Measurements from ENCODE around the gene ZNF837. TPM values are rescaled to one million over a fixed set of nuclear protein-coding genes. Genes with fewer than 3 reads are reported as not detected.

ZNF837 gene
- total RNA-seq, 1 experiment from 2014 or later, result 1.6 TPM

GRCh38 chr19:58368561-58369360, 12.1 kb downstream of the ZNF837 start:
- no peak for DNase-seq (ENCODE audit: low read depth, low spot score)
- H3K36me3 ChIP-seq (ENCODE audit: control insufficient read depth, insufficient read depth, low read length), result no peaks in the 10 kb centered on the region
- TF ChIP-seq, protein P1, sequence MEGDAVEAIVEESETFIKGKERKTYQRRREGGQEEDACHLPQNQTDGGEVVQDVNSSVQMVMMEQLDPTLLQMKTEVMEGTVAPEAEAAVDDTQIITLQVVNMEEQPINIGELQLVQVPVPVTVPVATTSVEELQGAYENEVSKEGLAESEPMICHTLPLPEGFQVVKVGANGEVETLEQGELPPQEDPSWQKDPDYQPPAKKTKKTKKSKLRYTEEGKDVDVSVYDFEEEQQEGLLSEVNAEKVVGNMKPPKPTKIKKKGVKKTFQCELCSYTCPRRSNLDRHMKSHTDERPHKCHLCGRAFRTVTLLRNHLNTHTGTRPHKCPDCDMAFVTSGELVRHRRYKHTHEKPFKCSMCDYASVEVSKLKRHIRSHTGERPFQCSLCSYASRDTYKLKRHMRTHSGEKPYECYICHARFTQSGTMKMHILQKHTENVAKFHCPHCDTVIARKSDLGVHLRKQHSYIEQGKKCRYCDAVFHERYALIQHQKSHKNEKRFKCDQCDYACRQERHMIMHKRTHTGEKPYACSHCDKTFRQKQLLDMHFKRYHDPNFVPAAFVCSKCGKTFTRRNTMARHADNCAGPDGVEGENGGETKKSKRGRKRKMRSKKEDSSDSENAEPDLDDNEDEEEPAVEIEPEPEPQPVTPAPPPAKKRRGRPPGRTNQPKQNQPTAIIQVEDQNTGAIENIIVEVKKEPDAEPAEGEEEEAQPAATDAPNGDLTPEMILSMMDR (IDR thresholded peaks at IDR 0.05), result no peak
- no peak for TF ChIP-seq SIN3A (IDR thresholded peaks at IDR 0.05; ENCODE audit: borderline replicate concordance, insufficient read depth, low read depth, low read length)
- no peak for TF ChIP-seq TCF7L2 (IDR thresholded peaks at IDR 0.05; ENCODE audit: low read depth, low read length)
- TF ChIP-seq, protein P2, sequence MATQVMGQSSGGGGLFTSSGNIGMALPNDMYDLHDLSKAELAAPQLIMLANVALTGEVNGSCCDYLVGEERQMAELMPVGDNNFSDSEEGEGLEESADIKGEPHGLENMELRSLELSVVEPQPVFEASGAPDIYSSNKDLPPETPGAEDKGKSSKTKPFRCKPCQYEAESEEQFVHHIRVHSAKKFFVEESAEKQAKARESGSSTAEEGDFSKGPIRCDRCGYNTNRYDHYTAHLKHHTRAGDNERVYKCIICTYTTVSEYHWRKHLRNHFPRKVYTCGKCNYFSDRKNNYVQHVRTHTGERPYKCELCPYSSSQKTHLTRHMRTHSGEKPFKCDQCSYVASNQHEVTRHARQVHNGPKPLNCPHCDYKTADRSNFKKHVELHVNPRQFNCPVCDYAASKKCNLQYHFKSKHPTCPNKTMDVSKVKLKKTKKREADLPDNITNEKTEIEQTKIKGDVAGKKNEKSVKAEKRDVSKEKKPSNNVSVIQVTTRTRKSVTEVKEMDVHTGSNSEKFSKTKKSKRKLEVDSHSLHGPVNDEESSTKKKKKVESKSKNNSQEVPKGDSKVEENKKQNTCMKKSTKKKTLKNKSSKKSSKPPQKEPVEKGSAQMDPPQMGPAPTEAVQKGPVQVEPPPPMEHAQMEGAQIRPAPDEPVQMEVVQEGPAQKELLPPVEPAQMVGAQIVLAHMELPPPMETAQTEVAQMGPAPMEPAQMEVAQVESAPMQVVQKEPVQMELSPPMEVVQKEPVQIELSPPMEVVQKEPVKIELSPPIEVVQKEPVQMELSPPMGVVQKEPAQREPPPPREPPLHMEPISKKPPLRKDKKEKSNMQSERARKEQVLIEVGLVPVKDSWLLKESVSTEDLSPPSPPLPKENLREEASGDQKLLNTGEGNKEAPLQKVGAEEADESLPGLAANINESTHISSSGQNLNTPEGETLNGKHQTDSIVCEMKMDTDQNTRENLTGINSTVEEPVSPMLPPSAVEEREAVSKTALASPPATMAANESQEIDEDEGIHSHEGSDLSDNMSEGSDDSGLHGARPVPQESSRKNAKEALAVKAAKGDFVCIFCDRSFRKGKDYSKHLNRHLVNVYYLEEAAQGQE (IDR thresholded peaks at IDR 0.05; ENCODE audit: insufficient read depth in 1 of 2, low read depth in 2 of 2, low read length in 1 of 2), result no peak
- TF ChIP-seq POLR2AphosphoS5 (IDR thresholded peaks at IDR 0.05; ENCODE audit: low read depth, low read length), result no peak
- BruUV-seq (replicated peaks), result no TSS peak
- no peaks in the 10 kb centered on the region for H3K27me3 ChIP-seq (ENCODE audit: control insufficient read depth, insufficient read depth, low read length)
- H3K4me3 ChIP-seq (ENCODE audit: low read depth in 2 of 2, low read length in 2 of 2), result no peak overlapping the region
- ATAC-seq, result no peak
- in situ Hi-C loops (cut with HindIII; ENCODE audit: low pct_unique_long_range_greater_than_20kb, low sequenced_read_pairs) (no loop called here), intact Hi-C loops (cut with micrococcal nuclease; ENCODE audit: unreplicated experiment) (no loop called here)
- no peak overlapping the region for H3K27ac ChIP-seq (ENCODE audit: low read length)
- ChIA-PET CTCF (no interaction called here), POLR2A (no interaction called here)
- no peaks in the 10 kb centered on the region for H3K9me3 ChIP-seq (ENCODE audit: control insufficient read depth, insufficient read depth, low read depth, low read length)
- no peaks in the 10 kb centered on the region for H3K4me1 ChIP-seq (ENCODE audit: control insufficient read depth, insufficient read depth, low read length)

DNA sequence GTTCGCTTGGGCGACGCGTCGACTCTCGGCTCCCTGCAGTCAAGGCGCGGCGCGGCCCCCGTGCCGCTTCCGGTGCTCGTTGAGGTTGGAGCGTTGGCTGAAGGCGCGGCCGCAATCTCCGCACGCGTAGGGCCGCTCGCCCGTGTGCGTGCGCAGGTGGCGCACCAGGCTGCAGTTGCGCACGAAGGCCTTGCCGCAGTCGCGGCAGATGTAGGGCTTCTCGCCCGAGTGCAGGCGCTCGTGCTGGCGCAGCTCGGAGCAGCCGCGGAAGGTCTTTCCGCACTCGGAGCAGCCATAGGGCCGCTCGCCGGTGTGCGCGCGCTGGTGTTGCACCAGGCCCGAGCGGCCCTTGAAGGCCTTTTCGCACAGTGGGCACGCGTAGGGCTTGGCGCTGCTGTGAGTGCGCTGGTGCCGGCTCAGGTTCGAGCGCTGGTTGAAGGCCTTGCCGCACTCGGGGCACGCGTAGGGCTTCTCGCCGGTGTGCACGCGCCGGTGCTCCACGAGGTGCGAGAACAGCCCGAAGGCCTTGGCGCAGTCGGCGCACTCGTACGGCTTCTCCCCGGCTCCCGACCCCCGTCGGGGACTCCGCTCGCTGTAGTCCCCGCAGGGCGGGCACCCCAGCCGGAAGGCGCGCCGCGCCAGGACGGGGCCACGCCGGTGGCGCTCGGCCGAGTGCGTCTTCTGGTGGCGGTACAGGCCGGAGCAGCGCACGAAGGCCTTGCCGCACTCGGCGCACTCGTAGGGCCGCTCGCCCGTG, 13.0 kb downstream of the ZNF837 start:
- in situ Hi-C loops (cut with HindIII; ENCODE audit: low pct_unique_long_range_greater_than_20kb, low sequenced_read_pairs), result no loop called here
- ATAC-seq (no peak), DNase-seq (ENCODE audit: low read depth, low spot score) (no peak)
- H3K9me3 ChIP-seq (ENCODE audit: control insufficient read depth, insufficient read depth, low read depth, low read length), result no peaks in the 10 kb centered on the region
- intact Hi-C loops (cut with micrococcal nuclease; ENCODE audit: unreplicated experiment), result no loop called here
- no peaks in the 10 kb centered on the region for H3K36me3 ChIP-seq (ENCODE audit: control insufficient read depth, insufficient read depth, low read length)
- H3K27ac ChIP-seq (ENCODE audit: low read length), result no peak overlapping the region
- no peak for TF ChIP-seq TCF7L2 (IDR thresholded peaks at IDR 0.05; ENCODE audit: low read depth, low read length)
- no peak for TF ChIP-seq POLR2AphosphoS5 (IDR thresholded peaks at IDR 0.05; ENCODE audit: low read depth, low read length)
- TF ChIP-seq, protein P2 (IDR thresholded peaks at IDR 0.05; ENCODE audit: insufficient read depth in 1 of 2, low read depth in 2 of 2, low read length in 1 of 2), result no peak
- CTCF ChIA-PET, result no interaction called here
- no peak overlapping the region for H3K4me3 ChIP-seq (ENCODE audit: low read depth in 2 of 2, low read length in 2 of 2)
- H3K4me1 ChIP-seq (ENCODE audit: control insufficient read depth, insufficient read depth, low read length), result no peaks in the 10 kb centered on the region
- no TSS peak for BruUV-seq (replicated peaks)
- POLR2A ChIA-PET, result no interaction called here
- no peaks in the 10 kb centered on the region for H3K27me3 ChIP-seq (ENCODE audit: control insufficient read depth, insufficient read depth, low read length)
